IPS-11a (cell line): ENCODE measurements around the gene ADGRL2.

Experiments used
- H3K4me3 ChIP-seq: one replicate; pipeline ENCODE4 v1.5.1; 2013; ENCODE audit warnings: low read depth, low read length, control low read depth

The ADGRL2 gene

GRCh38 chr1:81899214-81899821 lies 98.6 kb downstream of the ADGRL2 start:
- H3K4me3 ChIP-seq = no peak overlapping the region

GRCh38 chr1:81907575-81907974 lies 106.8 kb downstream of the ADGRL2 start:
- no peak overlapping the region for H3K4me3 ChIP-seq

- no peak overlapping the region for H3K4me3 ChIP-seq
These were observed 111.6 kb downstream of the ADGRL2 start for GRCh38 chr1:81912383-81912782.

- no peak overlapping the region for H3K4me3 ChIP-seq
These were observed 115.2 kb downstream of the ADGRL2 start for GRCh38 chr1:81915937-81916336.

GRCh38 chr1:81920245-81920740 lies 119.6 kb downstream of the ADGRL2 start:
- H3K4me3 ChIP-seq = no peak overlapping the region

- no peak overlapping the region for H3K4me3 ChIP-seq
These were observed 120.2 kb downstream of the ADGRL2 start for GRCh38 chr1:81920886-81921285.

GRCh38 chr1:81921344-81921743 lies 120.6 kb downstream of the ADGRL2 start:
- no peak overlapping the region for H3K4me3 ChIP-seq

GRCh38 chr1:81921851-81922462 lies 121.2 kb downstream of the ADGRL2 start:
- no peak overlapping the region for H3K4me3 ChIP-seq

GRCh38 chr1:81922955-81923354 lies 122.2 kb downstream of the ADGRL2 start:
- no peak overlapping the region for H3K4me3 ChIP-seq

GRCh38 chr1:81929106-81929505 lies 128.4 kb downstream of the ADGRL2 start:
- H3K4me3 ChIP-seq = no peak overlapping the region

GRCh38 chr1:81936853-81937252 lies 136.1 kb downstream of the ADGRL2 start:
- no peak overlapping the region for H3K4me3 ChIP-seq

- no peak overlapping the region for H3K4me3 ChIP-seq
These were observed 137.2 kb downstream of the ADGRL2 start for GRCh38 chr1:81937791-81938450.

- no peak overlapping the region for H3K4me3 ChIP-seq
These were observed 147.8 kb downstream of the ADGRL2 start for GRCh38 chr1:81948495-81948894.

GRCh38 chr1:81949421-81949820 lies 148.7 kb downstream of the ADGRL2 start:
- no peak overlapping the region for H3K4me3 ChIP-seq

GRCh38 chr1:81950037-81950436 lies 149.3 kb downstream of the ADGRL2 start:
- H3K4me3 ChIP-seq = no peak overlapping the region

- no peak overlapping the region for H3K4me3 ChIP-seq
These were observed 150.0 kb downstream of the ADGRL2 start for GRCh38 chr1:81950591-81951244.

GRCh38 chr1:81954534-81955020 lies 153.8 kb downstream of the ADGRL2 start:
- no peak overlapping the region for H3K4me3 ChIP-seq

GRCh38 chr1:81967951-81968350 lies 167.2 kb downstream of the ADGRL2 start:
- H3K4me3 ChIP-seq = no peak overlapping the region

- H3K4me3 ChIP-seq = no peak overlapping the region
These were observed 169.7 kb downstream of the ADGRL2 start for GRCh38 chr1:81970416-81970815.

GRCh38 chr1:81974222-81974841 lies 173.6 kb downstream of the ADGRL2 start:
- H3K4me3 ChIP-seq = no peak overlapping the region
